GM23248 (cell line): ENCODE data around the gene NR3C2. TPM values are rescaled to one million over a fixed set of nuclear protein-coding genes. Genes with fewer than 3 reads are reported as not detected.

Experiments
- DNase-seq: peaks from one replicate; pipeline ENCODE4 v3.0.0-alpha.2; 2015
- H2AFZ ChIP-seq: fragments of 200-600 bp; sonication (generic); 2 replicates; pipeline ENCODE4 v1.6.1; 2016; ENCODE audit warnings: antibody characterized with exemption
- H3F3A ChIP-seq: fragments of 200-600 bp; sonication (generic); 2 replicates; pipeline ENCODE4 v1.6.1; 2016; ENCODE audit warnings: mild to moderate bottlenecking, antibody characterized with exemption, mixed run types; ENCODE audit not compliant: insufficient read depth
- H3K27ac ChIP-seq: fragments of 200-600 bp; sonication (generic); 2 replicates; pipeline ENCODE4 v1.5.1; 2016; ENCODE audit warnings: mild to moderate bottlenecking
- H3K27me3 ChIP-seq: fragments of 200-600 bp; sonication (generic); replicated peaks from 2 replicates; pipeline ENCODE4 v1.6.1; 2016; ENCODE audit warnings: mild to moderate bottlenecking; ENCODE audit not compliant: insufficient read depth
- H3K36me3 ChIP-seq: fragments of 200-600 bp; sonication (generic); 2 replicates; pipeline ENCODE4 v1.6.1; 2016; ENCODE audit warnings: low read depth, mild to moderate bottlenecking
- H3K4me1 ChIP-seq: fragments of 200-600 bp; sonication (generic); 2 replicates; pipeline ENCODE4 v1.6.1; 2016; ENCODE audit warnings: mild to moderate bottlenecking; ENCODE audit not compliant: insufficient read depth
- H3K4me2 ChIP-seq: fragments of 200-600 bp; sonication (generic); one replicate; pipeline ENCODE4 v1.6.1; 2016; ENCODE audit warnings: mild to moderate bottlenecking; ENCODE audit not compliant: unreplicated experiment
- H3K4me3 ChIP-seq: fragments of 200-600 bp; sonication (generic); 2 replicates; pipeline ENCODE4 v1.5.1; 2016; ENCODE audit warnings: mild to moderate bottlenecking
- H3K79me2 ChIP-seq: fragments of 200-600 bp; sonication (generic); 2 replicates; pipeline ENCODE4 v1.6.1; 2016; ENCODE audit warnings: mild to moderate bottlenecking; ENCODE audit not compliant: insufficient read depth
- H3K9ac ChIP-seq: fragments of 200-600 bp; sonication (generic); 2 replicates; pipeline ENCODE4 v1.6.1; 2016; ENCODE audit warnings: mild to moderate bottlenecking
- H3K9me2 ChIP-seq: fragments of 200-600 bp; sonication (generic); 2 replicates; pipeline ENCODE4 v1.6.1; 2016; ENCODE audit warnings: mixed run types, mild to moderate bottlenecking, moderate library complexity; ENCODE audit not compliant: insufficient read depth
- H3K9me3 ChIP-seq: fragments of 200-600 bp; sonication (generic); one replicate; pipeline ENCODE4 v1.6.1; 2017; ENCODE audit warnings: low read depth
- H4K20me1 ChIP-seq: fragments of 200-600 bp; sonication (generic); 2 replicates; pipeline ENCODE4 v1.6.0; 2016; ENCODE audit not compliant: insufficient read depth
- EZH2 ChIP-seq: fragments of 200-600 bp; sonication (generic); IDR thresholded peaks from 2 replicates; pipeline ENCODE4 v1.6.1; 2018; ENCODE audit warnings: antibody characterized with exemption, mild to moderate bottlenecking; ENCODE audit not compliant: insufficient read depth, poor library complexity, severe bottlenecking
- EZH2phosphoT487 ChIP-seq: fragments of 200-600 bp; sonication (generic); IDR thresholded peaks from 2 replicates; pipeline ENCODE4 v1.6.1; 2018; ENCODE audit warnings: antibody characterized with exemption, moderate library complexity, mild to moderate bottlenecking, low read depth; ENCODE audit not compliant: insufficient read depth
- WGBS, 2 experiments: methylation state at CpG; one replicate each; pipeline ENCODE4 v1.1.6; 2015 to 2017; ENCODE audit warnings: low lambda C conversion rate in 2 of 2, low coverage in 1 of 2; ENCODE audit errors: missing lambda C conversion rate in 2 of 2; 5-methylcytosine and 5-hydroxymethylcytosine counted together
- in situ Hi-C: fragments of 300-500 bp; cut with MboI; formaldehyde crosslinking; loops from 2 replicates; pipeline ENCODE4 v1.15.0; 2020
- polyA plus RNA-seq: library from polyadenylated mRNA; unstranded; fragments of >200 nt; fragmentation: Nextera tagmentation; extraction: Ambion mirVana; gene quantifications from 2 replicates; pipeline ENCODE4 v1.2.1, GENCODE V29; 2016
- total RNA-seq: library from RNA; depleted of rRNA; stranded (reverse); fragments of >200 nt; shearing (Covaris generic); gene quantifications from 2 replicates; pipeline ENCODE4 v1.2.3, GENCODE V29; 2014

NR3C2 gene
- total and polyA plus RNA-seq, 2 experiments from 2014 or later: 0.04 TPM; not detected in 1

DNA sequence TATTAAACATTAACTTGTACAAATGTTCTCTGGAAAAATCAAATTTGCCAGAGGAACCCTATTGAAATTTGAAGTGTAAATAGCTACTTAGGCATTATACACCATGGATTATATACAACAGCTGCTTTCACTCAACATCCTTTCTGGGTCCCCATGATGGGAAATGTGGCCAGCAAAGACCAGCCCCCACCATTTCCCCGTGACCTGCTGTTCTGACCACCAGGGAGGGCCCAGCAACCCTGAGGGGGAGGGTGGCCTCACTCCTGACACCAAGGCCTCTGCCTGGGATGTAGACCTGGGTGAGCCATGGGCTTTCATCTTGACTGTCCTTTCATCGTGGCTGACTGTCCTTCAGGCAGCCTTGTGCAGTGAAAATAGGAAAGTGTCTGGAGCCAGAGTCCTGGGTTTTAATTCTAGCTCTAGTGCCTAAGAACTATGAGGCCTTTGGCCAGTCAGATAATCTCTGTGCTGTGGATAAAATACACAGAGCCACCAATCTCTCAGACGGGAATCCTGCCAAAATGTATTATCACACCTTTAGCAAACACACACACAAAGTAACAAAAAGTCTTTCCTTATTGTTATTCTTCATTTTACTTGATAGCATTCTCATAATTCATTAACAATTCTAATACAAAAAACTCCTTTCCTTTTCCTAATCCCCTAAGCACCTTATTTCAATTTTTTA lies 45.1 kb downstream of the NR3C2 start:
- in situ Hi-C loops: no loop called here
- H3K4me1 ChIP-seq: no peaks in the 10 kb centered on the region
- WGBS, 2 experiments: 33 to 38% methylated on average over 3 of the region's 3 CpGs

DNA sequence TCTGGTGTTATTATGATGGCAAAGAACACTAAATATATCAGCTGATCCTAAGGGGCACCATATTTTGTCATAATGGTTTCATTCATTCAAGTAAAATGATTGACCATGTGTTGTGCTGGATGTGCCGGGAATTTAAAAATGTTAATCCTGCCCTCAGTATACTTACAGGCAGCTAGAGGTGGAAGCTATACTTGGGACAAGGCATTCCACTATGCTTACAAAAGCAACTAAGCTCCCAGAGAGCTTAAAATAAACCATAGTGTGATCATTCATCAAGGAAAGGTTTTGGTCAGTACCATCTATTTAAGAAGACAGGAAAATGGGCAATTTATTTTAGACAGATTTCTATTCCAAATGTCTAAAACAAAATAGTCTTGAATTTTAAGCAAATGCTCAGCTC lies 46.4 kb downstream of the NR3C2 start:
- H3K4me2 ChIP-seq: no peak overlapping the region
- no peak overlapping the region for H3K4me3 ChIP-seq
- no peaks in the 10 kb centered on the region for H3K9me3 ChIP-seq
- no peaks in the 10 kb centered on the region for H3K36me3 ChIP-seq
- H3K27ac ChIP-seq: no peak overlapping the region
- H4K20me1 ChIP-seq: no peaks in the 10 kb centered on the region
- H2AFZ ChIP-seq: no peak overlapping the region
- TF ChIP-seq EZH2 (no peak), EZH2phosphoT487 (no peak)
- in situ Hi-C loops: no loop called here
- H3K4me1 ChIP-seq: no peaks in the 10 kb centered on the region
- no peak for DNase-seq
- no peaks in the 10 kb centered on the region for H3K27me3 ChIP-seq
- no peak overlapping the region for H3K9ac ChIP-seq
- H3K79me2 ChIP-seq: no peaks in the 10 kb centered on the region
- WGBS, 2 experiments: 78 to 91% methylated on average over 1 of the region's 1 CpG
- no peaks in the 10 kb centered on the region for H3F3A ChIP-seq
- no peaks in the 10 kb centered on the region for H3K9me2 ChIP-seq

More for the DNA sequence above, 45.1 kb downstream of the NR3C2 start:
- Histone ChIP-seq H3K9ac (no peak overlapping the region), H3K36me3 (no peaks in the 10 kb centered on the region), H3K4me3 (no peak overlapping the region), H3K4me2 (no peak overlapping the region), H3K27ac (no peak overlapping the region), H3K79me2 (no peaks in the 10 kb centered on the region), H2AFZ (no peak overlapping the region), H3K9me3 (no peaks in the 10 kb centered on the region), H3F3A (no peaks in the 10 kb centered on the region), H3K9me2 (no peaks in the 10 kb centered on the region), H3K27me3 (no peaks in the 10 kb centered on the region), H4K20me1 (no peaks in the 10 kb centered on the region)
- no peak for DNase-seq
- TF ChIP-seq EZH2phosphoT487 (no peak), EZH2 (no peak)

DNA sequence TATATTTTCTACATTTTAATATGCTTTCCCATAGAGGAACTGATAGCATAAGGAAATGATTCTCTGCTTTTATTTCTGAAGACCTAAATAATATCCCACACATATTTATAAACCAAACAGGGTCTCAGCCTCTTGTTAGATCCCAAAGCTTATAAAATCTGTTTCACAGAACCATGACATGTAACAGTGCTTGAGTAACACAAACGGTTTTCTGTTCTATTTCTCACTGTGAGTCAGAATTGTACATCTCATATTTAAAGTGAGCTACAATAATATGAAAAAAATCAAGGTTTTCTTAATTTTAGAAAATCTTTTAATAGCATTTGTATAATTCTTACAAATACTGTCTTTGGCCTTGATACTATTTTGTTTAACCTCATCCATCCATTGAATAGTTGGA lies 51.2 kb downstream of the NR3C2 start:
- in situ Hi-C loops: no loop called here
- no peak for DNase-seq
- H3K9ac ChIP-seq: no peak overlapping the region

DNA sequence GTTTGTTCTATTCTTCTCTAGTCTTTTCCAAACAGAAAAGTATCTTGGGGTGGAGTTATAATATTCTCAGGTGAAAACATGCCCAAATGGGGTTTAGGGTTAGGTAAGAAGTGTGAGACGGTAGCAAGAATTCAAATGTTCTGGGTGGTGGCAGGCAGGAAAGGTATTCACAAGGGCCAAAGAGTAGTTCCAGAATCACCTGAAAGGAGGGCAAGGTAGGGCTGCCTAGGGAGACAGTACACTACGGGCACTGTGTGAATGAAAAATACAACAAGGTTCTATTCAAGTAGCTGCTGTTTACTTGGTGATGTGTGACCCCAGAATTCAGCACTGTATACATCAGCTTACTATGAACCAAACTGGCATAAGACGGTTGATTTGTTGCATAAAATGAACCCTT lies 51.9 kb downstream of the NR3C2 start:
- H3K79me2 ChIP-seq: no peaks in the 10 kb centered on the region
- no peak for DNase-seq
- in situ Hi-C loops: no loop called here
- H3K4me2 ChIP-seq: no peak overlapping the region
- H2AFZ ChIP-seq: no peak overlapping the region
- no peaks in the 10 kb centered on the region for H4K20me1 ChIP-seq
- H3K27me3 ChIP-seq: no peaks in the 10 kb centered on the region
- H3K9me2 ChIP-seq: no peaks in the 10 kb centered on the region
- no peaks in the 10 kb centered on the region for H3K36me3 ChIP-seq
- 76 to 77% methylated on average over 3 of the region's 3 CpGs for WGBS, 2 experiments
- H3K4me3 ChIP-seq: no peak overlapping the region
- no peak overlapping the region for H3K9ac ChIP-seq
- H3K4me1 ChIP-seq: no peaks in the 10 kb centered on the region
- H3F3A ChIP-seq: no peaks in the 10 kb centered on the region
- H3K27ac ChIP-seq: no peak overlapping the region
- no peaks in the 10 kb centered on the region for H3K9me3 ChIP-seq
- TF ChIP-seq EZH2phosphoT487 (no peak), EZH2 (no peak)

More for the DNA sequence above, 51.2 kb downstream of the NR3C2 start:
- TF ChIP-seq EZH2phosphoT487 (no peak), EZH2 (no peak)
- Histone ChIP-seq H3K4me2 (no peak overlapping the region), H4K20me1 (no peaks in the 10 kb centered on the region), H3K27ac (no peak overlapping the region), H3K36me3 (no peaks in the 10 kb centered on the region), H3K9me2 (no peaks in the 10 kb centered on the region), H3K4me3 (no peak overlapping the region), H3K4me1 (no peaks in the 10 kb centered on the region), H3K27me3 (no peaks in the 10 kb centered on the region), H3K9me3 (no peaks in the 10 kb centered on the region), H2AFZ (no peak overlapping the region), H3K79me2 (no peaks in the 10 kb centered on the region), H3F3A (no peaks in the 10 kb centered on the region)
- WGBS, 2 experiments: 0 to 2% methylated on average over 1 of the region's 1 CpG
